ENCODE measurements around the gene MAGI1. TPM values are rescaled to one million over a fixed set of nuclear protein-coding genes. Genes with fewer than 3 reads are reported as not detected.

Gene MAGI1
- total RNA-seq, 1 donor from 2014 or later: 45.8 TPM

DNA sequence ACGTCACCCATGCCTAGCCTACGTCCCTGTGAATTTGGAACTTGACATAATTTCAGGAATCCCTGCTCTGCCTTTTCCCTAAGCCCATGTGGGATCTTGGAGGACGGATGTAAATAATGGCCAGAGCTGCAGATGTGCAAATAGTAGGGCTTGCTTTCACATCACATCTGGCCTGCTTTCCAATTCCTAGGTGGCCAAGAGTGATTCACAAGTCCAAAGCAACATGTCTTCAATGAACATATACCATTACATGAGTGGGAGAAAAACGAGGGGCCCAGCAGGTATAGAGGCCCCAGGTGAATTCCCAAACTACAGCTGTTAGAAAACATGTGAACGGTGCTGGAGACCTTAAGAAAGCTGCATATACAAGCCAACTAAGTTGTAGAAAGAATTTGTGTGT is 214.6 kb downstream of the MAGI1 start:
- ATAC-seq: no peak
- intact Hi-C loops (cut with DNase I): no loop called here
- TF ChIP-seq, protein P1, sequence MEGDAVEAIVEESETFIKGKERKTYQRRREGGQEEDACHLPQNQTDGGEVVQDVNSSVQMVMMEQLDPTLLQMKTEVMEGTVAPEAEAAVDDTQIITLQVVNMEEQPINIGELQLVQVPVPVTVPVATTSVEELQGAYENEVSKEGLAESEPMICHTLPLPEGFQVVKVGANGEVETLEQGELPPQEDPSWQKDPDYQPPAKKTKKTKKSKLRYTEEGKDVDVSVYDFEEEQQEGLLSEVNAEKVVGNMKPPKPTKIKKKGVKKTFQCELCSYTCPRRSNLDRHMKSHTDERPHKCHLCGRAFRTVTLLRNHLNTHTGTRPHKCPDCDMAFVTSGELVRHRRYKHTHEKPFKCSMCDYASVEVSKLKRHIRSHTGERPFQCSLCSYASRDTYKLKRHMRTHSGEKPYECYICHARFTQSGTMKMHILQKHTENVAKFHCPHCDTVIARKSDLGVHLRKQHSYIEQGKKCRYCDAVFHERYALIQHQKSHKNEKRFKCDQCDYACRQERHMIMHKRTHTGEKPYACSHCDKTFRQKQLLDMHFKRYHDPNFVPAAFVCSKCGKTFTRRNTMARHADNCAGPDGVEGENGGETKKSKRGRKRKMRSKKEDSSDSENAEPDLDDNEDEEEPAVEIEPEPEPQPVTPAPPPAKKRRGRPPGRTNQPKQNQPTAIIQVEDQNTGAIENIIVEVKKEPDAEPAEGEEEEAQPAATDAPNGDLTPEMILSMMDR (IDR thresholded peaks at IDR 0.05): no peak
- no peaks in the 10 kb centered on the region for H3K4me1 ChIP-seq
- no peaks in the 10 kb centered on the region for H3K9me3 ChIP-seq
- no peaks in the 10 kb centered on the region for H3K36me3 ChIP-seq
- DNase-seq: no peak
- no peak overlapping the region for H3K4me3 ChIP-seq
- no peaks in the 10 kb centered on the region for H3K27me3 ChIP-seq
- H3K27ac ChIP-seq: no peak overlapping the region

DNA sequence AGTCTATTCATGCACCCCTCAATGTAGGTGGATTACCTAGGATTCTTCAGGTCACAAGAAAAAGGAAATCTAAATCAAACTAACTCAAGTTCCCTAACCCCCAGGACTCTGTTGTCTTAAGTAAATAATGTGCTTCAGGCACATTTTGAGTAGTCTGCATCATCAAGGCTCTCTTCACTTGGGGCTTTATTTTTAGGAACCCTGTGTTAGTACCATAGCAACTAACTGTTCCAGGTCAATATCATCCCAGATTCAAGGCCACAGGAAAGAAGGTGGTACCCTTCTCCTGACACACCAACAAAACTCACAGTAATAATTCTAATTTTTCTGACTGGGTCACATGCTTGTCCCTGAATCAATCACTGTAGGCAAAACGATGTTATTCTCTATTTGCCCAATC is 218.1 kb downstream of the MAGI1 start:
- ATAC-seq: no peak
- TF ChIP-seq, protein P1 (IDR thresholded peaks at IDR 0.05): no peak
- intact Hi-C loops (cut with DNase I): no loop called here

DNA sequence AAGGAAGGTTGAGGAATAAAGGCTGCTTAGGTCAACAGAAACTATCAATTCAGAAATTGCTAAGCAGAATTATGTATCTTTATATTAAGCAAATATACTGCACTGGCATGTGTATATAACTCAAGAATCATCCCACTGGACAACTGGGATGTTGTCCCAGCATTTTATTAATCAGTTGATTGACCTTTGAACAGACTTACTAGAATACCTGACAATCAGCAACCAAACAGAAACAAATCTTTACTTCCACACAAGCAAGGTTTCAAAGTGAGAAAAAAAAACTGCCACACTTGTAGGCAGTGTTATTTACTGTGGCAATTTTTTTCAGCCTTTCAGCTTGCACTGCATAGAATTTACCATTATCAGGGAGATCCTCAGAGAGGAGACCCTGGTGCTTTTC is 218.8 kb downstream of the MAGI1 start:
- no peaks in the 10 kb centered on the region for H3K4me1 ChIP-seq
- no peak for DNase-seq
- no peak overlapping the region for H3K4me3 ChIP-seq
- no peak for ATAC-seq
- H3K27ac ChIP-seq: no peak overlapping the region
- no peaks in the 10 kb centered on the region for H3K27me3 ChIP-seq
- TF ChIP-seq, protein P1 (IDR thresholded peaks at IDR 0.05): no peak
- H3K9me3 ChIP-seq: no peaks in the 10 kb centered on the region
- intact Hi-C loops (cut with DNase I): no loop called here
- no peaks in the 10 kb centered on the region for H3K36me3 ChIP-seq

More for the DNA sequence above, 218.1 kb downstream of the MAGI1 start:
- no peaks in the 10 kb centered on the region for H3K36me3 ChIP-seq
- DNase-seq: no peak
- H3K27ac ChIP-seq: no peak overlapping the region
- H3K9me3 ChIP-seq: no peaks in the 10 kb centered on the region
- H3K4me3 ChIP-seq: no peak overlapping the region
- no peaks in the 10 kb centered on the region for H3K27me3 ChIP-seq
- H3K4me1 ChIP-seq: no peaks in the 10 kb centered on the region

DNA sequence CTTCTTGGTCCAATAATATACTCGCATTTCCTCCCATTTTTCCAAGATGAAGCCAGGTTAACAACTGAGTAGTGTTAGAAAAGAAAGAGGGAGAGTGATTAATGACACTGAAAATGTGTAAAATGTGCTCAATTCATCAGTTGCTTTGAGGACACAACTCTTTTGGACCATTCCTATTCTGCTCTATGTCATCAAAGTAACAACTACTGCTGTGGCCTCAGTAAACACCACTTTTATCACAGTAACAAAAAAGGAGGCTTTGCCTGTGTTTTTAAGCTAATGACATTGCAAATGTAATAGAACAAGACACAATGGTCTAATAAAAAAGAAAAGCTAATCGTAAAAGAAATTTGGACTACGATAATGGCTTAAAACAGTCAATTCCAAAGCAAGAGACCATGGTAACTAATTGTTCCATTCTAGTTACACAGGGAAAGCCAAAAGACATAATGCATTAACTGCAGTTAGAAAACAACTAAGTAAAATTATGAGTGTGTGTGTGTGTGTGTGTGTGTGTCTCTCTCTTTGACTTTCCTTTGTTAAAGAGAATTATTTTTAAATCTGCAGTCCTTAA is 221.1 kb downstream of the MAGI1 start:
- no peaks in the 10 kb centered on the region for H3K9me3 ChIP-seq
- ATAC-seq (no peak), DNase-seq (no peak)
- no peak overlapping the region for H3K27ac ChIP-seq
- H3K36me3 ChIP-seq: no peaks in the 10 kb centered on the region
- H3K4me1 ChIP-seq: no peaks in the 10 kb centered on the region
- intact Hi-C loops (cut with DNase I): no loop called here
- no peak overlapping the region for H3K4me3 ChIP-seq
- no peaks in the 10 kb centered on the region for H3K27me3 ChIP-seq
- TF ChIP-seq, protein P1 (IDR thresholded peaks at IDR 0.05): no peak

DNA sequence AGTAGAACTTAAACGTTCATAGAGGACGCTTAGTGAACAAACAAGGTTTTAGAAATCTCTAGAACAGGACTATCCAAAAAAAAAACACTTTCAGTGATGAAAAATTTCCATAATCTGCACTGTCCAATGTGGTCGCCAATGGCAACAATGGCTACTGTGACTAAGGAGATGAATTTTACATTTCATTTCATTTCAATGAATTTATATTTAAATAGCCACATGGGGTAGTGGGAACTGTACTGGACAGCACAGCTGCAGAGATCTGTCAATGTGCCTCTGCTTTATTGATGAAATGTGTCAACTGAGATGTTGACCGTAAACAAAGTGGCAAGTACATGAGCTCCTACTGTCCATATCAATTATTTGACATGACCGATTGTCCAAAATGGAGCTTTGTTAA is 222.5 kb downstream of the MAGI1 start:
- Histone ChIP-seq H3K9me3 (no peaks in the 10 kb centered on the region), H3K36me3 (no peaks in the 10 kb centered on the region), H3K4me1 (no peaks in the 10 kb centered on the region), H3K27ac (no peak overlapping the region), H3K4me3 (no peak overlapping the region), H3K27me3 (no peaks in the 10 kb centered on the region)
- intact Hi-C loops (cut with DNase I): no loop called here
- ATAC-seq (no peak), DNase-seq (no peak)
- TF ChIP-seq, protein P1 (IDR thresholded peaks at IDR 0.05): no peak
